Lower leg skin (tissue), 4 donors: ENCODE data around the gene DTX2. TPM values are rescaled to one million over a fixed set of nuclear protein-coding genes. Genes with fewer than 3 reads are reported as not detected.
"Not testable (repeated sequence)": the region's sequence is repeated elsewhere in the genome, so short reads cannot be mapped to it uniquely, and the experiment has no call there.

Experiments
- DNase-seq, 2 donors: peaks; one replicate each; pipeline ENCODE4 v3.0.0-alpha.2; 2019; ENCODE audit warnings: low spot score in 2 of 2
- H3K4me3 ChIP-seq: fragments of 200-600 bp; sonication (generic); 2 replicates; pipeline ENCODE4 v1.5.1; 2017; ENCODE audit warnings: mild to moderate bottlenecking, low read depth; ENCODE audit not compliant: poor library complexity, severe bottlenecking
- CTCF ChIP-seq, 3 donors: fragments of 450-650 bp; IDR thresholded peaks; one replicate each; pipeline ENCODE4 v1.5.1; 2016; ENCODE audit warnings: antibody characterized with exemption in 3 of 3, mild to moderate bottlenecking in 3 of 3, moderate library complexity in 2 of 3
- POLR2A ChIP-seq, 2 donors: fragments of 450-650 bp; IDR thresholded peaks; one replicate each; pipeline ENCODE4 v1.6.1; 2016 to 2017; ENCODE audit warnings: antibody characterized with exemption in 2 of 2, mild to moderate bottlenecking in 1 of 2, moderate library complexity in 1 of 2
- WGBS, 2 donors: methylation state at CpG; one replicate each; pipeline ENCODE4 v1.1.5; 2018; 5-methylcytosine and 5-hydroxymethylcytosine counted together
- intact Hi-C: fragments of 100-400 bp; cut with DNase I; formaldehyde crosslinking; loops from one replicate; pipeline ENCODE4 v1.15.0; 2023; ENCODE audit warnings: low total_unique reads
- total RNA-seq, 4 donors: library from RNA; depleted of rRNA; stranded (reverse); fragments of >200 nt; gene quantifications; one replicate each; pipeline ENCODE4 v1.1.0, GENCODE V29; 2016

DTX2 gene
- total RNA-seq, 4 donors from 2014 or later, result 48.2 to 103 (median 57.7) TPM

- intact Hi-C loops, result no loop called here
- 55 to 60% methylated on average over 20 to 21 of the region's 21 CpGs for WGBS, 2 donors
- DNase-seq, result peak in 1 of 2 donors; percentile 86
- H3K4me3 ChIP-seq, result no peak overlapping the region
- TF ChIP-seq POLR2A (IDR thresholded peaks at IDR 0.05) (no peak), CTCF (IDR thresholded peaks at IDR 0.05) (no peak)
Observed at GRCh38 chr7:76512941-76513816, 51.7 kb downstream of the DTX2 start.

DNA sequence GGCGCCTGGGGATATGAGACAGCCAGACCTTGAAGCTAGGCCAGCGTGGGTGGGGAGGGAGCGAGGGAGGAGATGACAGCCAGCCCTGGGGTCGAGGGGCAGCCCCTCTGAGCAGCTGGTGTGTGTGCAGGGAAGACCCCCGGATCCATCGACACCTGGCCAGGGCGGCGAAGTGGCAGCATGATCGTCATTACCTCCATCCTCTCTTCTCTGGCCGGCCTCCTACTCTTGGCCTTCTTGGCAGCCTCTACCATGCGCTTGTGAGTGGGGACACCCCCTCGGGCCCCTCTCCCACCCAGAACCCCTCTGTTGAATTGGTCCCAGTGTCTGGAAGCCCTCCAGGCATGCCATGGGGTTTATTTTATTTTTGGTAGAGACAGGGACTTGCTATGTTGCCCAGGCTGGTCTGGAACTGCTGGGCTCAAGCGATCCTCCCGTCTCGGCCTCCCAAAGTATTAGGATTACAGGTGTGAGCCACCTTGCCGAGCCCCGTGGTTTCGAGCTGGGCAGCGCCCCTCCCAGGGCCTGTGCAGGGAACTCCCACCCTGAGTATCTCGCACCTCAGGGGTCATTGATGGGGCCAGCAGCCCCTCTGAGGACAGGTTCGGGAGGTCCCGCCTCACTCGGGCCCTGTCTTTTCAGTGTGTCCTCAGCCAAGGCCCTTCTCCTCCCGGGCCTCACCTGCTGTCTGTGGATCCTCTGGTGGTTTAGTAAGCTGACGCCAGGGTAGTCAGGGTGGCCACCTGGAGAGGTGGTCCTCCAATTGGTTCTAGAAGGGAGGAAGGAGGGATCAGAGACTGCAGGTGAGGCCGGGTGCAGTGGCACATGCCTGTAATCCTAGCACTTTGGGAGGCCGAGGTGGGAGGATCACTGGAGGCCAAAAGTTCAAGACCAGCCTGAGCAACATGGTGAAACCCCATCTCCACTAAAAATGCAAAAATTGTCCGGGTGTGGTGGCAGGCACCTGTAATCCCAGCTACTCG, 52.6 kb downstream of the DTX2 start:
- whole genome bisulfite sequencing, 2 donors, result 91 to 94% methylated on average over 29 of the region's 29 CpGs
- no peak for TF ChIP-seq POLR2A (IDR thresholded peaks at IDR 0.05)
- TF ChIP-seq CTCF (IDR thresholded peaks at IDR 0.05), result no peak
- intact Hi-C loops, result no loop called here
- peak in 1 of 2 donors; percentile 84 for DNase-seq
- no peak overlapping the region for H3K4me3 ChIP-seq

GRCh38 chr7:76514926-76515771, 53.6 kb downstream of the DTX2 start:
- TF ChIP-seq CTCF (IDR thresholded peaks at IDR 0.05) (no peak), POLR2A (IDR thresholded peaks at IDR 0.05) (no peak)
- WGBS, 2 donors, result 78 to 86% methylated on average over 11 to 16 of the region's 16 CpGs
- peak in 1 of 2 donors; percentile 78 for DNase-seq
- intact Hi-C loops, result no loop called here
- H3K4me3 ChIP-seq, result no peak overlapping the region

DNA sequence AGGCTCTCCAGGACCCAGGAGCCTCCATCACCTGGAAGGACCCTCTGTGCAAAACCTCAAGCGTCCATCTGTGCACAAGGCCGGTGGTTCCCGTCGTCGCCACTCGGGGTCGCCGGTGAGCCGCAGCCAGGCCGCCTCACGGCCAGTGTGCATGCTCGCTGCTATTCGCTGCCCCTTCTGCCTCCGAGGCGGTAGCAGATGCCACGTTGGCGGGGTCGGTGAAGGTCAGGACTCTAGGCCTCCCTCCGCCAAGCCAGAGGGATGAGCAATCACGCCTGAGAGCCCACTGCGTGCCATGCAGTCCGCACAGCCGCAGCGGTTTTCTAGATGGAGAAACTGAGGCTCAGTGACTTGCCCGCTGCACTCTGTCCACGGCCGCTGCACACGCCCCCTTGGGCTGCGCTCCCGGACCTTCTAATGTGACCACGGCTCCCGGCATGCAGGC, 54.5 kb downstream of the DTX2 start:
- DNase-seq, result peak in 1 of 2 donors; percentile 85
- H3K4me3 ChIP-seq, result no peak overlapping the region

GRCh38 chr7:76516932-76517331, 55.4 kb downstream of the DTX2 start:
- H3K4me3 ChIP-seq, DNase-seq, intact Hi-C loops: not testable (repeated sequence)
- 94% methylated on average over 6 of the region's 6 CpGs; no CpG with 5 or more reads in 1 of the 2 donors for WGBS, 2 donors

More for the DNA sequence above, 54.5 kb downstream of the DTX2 start:
- no peak for TF ChIP-seq POLR2A (IDR thresholded peaks at IDR 0.05)
- no peak for TF ChIP-seq CTCF (IDR thresholded peaks at IDR 0.05)
- intact Hi-C loops, result no loop called here
- 44% methylated on average over 32 of the region's 32 CpGs; no CpG with 5 or more reads in 1 of the 2 donors for WGBS, 2 donors

DNA sequence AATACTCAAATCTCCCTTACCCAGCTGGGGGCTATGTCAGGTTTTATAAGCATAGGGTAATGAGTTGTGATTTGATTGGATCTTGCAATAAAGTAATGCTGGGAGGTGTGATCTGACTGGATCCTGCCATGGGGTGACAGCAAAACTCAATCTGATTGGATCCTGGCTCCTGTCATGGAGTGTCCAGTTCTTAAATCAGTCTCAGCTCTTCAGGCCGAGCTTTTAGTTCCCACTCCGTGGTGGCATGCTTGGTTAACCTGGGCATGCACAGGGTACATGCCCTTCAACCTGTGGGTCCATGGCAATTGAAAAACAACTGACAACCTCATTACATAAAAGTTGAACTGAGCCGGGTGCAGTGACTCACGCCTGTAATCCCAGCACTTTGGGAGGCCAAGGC, 64.7 kb downstream of the DTX2 start:
- WGBS, 2 donors, result 94% methylated on average over 2 of the region's 4 CpGs; no CpG with 5 or more reads in 1 of the 2 donors
- H3K4me3 ChIP-seq, DNase-seq, intact Hi-C loops: not testable (repeated sequence)

DNA sequence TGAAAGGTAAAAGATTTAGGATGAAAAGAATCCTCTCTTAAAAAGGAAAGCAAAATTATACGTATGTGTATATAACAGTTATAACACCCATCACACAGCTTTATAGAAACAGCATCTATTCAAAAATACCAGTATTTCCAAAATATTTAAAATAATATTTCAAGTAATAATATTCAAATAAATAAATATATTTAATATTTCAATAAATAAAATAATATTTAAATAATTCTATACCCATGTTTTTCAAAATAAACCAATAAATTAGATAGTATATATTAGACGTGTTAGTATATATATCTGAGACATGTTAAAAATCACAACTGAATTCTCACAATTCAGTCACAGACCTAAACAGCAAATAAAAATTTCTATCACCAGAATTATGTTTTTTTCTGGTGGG, 70.1 kb downstream of the DTX2 start:
- intact Hi-C loops, H3K4me3 ChIP-seq, DNase-seq: not testable (repeated sequence)
- 97% methylated on average over 2 of the region's 2 CpGs; no CpG with 5 or more reads in 1 of the 2 donors for WGBS, 2 donors

DNA sequence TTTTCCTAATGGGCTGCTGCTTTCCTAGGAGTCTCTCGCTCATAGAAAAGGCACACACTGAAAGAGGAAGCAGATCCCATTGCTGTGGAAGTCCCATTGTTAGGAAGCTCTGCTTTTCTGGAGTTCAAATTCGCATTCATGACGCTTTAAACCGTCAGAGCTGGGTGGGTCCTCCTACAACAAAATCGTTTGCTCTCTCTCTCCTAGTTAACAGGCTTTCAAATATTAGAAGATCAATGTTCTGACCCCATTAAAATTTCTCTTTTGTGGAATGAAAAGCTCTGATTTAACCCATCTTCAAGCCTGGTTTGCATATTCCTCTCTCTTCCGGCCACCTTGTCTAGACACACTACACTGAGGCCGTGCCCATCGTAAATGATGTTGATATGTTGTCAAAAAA, 81.7 kb downstream of the DTX2 start, which contains the start of gene SPDYE16:
Gene SPDYE16, minus strand, starts transcription at position 101 of the 400 bp plus-strand sequence. CDS start 1,838 bp downstream, outside the sequence.
- no CpG with 5 or more reads among the region's 8 CpGs for WGBS, 2 donors

More for the DNA sequence above, 81.7 kb downstream of the DTX2 start, which contains the start of gene SPDYE16:
- intact Hi-C loops, DNase-seq, H3K4me3 ChIP-seq: not testable (repeated sequence)
